Suprapubic skin (tissue), 4 donors: ENCODE data around the gene ASB3.

Experiments used
- POLR2A ChIP-seq, 2 donors: fragments of 450-650 bp; IDR thresholded peaks; one replicate each; pipeline ENCODE4 v1.6.1; 2017; ENCODE audit warnings: antibody characterized with exemption in 2 of 2, mild to moderate bottlenecking in 2 of 2, moderate library complexity in 2 of 2
- POLR2AphosphoS5 ChIP-seq, 3 donors: sonication (generic); formaldehyde crosslinking; IDR thresholded peaks; one replicate each; pipeline ENCODE4 v1.6.1; 2017; ENCODE audit warnings: antibody characterized with exemption in 3 of 3

GRCh38 chr2:53631313-53632125, 155.2 kb downstream of the ASB3 start:
- TF ChIP-seq POLR2AphosphoS5 (IDR thresholded peaks at IDR 0.05): no peak
- no peak for TF ChIP-seq POLR2A (IDR thresholded peaks at IDR 0.05)
